GM19043 (cell line): ENCODE data around the gene COL15A1.

Experiments
- ATAC-seq: cut with Tn5 transposase; IDR thresholded peaks from one replicate; pipeline ENCODE4 v1.9.1; 2021; ENCODE audit warnings: low read depth; ENCODE audit not compliant: unreplicated experiment

Gene COL15A1

DNA sequence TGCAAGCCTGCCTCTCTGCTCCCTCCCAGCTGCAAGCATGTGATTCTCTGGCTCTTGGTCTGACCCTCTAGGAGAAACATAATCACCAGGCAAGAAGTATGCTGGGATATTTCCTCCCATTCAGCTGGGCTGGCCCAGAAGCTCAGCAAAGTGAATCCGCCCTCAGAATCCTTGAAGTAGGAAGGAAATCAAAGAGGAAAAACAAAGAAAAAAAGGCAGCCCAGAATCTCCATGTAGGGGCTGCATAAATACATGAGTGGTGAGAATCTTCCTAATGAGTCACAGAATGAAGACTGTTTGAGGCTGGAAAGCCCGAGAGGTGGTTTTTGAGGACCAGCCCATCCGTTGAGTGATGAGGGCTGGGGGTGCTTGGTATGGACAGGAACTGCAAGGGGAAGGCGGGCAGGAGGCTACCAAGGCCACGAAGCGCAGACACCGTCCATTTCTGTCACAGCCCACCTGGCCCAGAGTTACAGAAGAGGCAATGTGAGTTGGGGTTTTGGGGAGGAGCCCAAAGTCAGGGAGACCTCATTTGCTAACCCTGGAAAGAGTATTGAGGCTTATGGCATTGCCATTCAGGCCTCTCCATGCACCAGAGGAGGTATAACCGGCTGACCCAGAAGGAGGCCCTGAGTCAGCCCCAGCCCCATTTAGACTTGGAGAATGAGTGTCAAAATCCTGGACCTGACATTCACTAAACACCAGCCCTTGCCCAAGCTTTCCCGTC lies 127.8 kb downstream of the COL15A1 start:
- no peak for ATAC-seq

DNA sequence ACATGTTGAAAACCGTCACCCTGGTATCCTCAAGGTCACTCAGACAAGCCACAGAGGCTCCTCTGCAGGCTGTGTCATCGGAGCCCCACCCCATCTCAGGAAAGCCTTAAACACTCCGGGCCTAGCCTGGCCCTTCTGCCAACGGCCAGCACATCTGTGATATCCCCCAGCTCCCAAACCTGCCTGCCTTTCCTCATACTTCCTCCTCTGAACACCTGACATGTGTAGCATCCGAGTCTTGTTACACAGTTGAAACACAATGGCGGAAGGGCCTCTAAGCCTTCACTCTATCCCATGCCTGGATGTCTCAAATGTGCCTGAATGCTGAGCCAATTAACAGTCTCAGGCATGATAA lies 128.3 kb downstream of the COL15A1 start:
- no peak for ATAC-seq

DNA sequence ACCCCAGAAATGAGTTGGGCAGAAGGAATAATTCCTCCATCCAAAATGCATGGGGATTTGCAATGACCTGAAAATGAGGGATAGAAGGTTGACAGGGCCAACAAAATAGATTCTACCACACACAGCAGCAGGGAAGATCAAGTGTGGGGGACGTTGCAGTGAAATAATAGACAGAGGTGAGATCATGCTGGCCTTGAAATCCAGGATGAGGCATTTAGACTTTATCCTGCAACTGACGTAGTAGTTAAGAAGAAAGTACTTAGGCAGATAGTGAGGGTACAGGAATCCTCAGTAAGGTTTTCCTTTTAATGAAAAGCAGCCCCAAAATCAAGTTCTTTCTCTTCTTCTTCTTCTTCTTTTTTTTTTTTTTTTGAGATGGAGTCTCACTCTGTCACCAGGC lies 129.6 kb downstream of the COL15A1 start:
- ATAC-seq: no peak

DNA sequence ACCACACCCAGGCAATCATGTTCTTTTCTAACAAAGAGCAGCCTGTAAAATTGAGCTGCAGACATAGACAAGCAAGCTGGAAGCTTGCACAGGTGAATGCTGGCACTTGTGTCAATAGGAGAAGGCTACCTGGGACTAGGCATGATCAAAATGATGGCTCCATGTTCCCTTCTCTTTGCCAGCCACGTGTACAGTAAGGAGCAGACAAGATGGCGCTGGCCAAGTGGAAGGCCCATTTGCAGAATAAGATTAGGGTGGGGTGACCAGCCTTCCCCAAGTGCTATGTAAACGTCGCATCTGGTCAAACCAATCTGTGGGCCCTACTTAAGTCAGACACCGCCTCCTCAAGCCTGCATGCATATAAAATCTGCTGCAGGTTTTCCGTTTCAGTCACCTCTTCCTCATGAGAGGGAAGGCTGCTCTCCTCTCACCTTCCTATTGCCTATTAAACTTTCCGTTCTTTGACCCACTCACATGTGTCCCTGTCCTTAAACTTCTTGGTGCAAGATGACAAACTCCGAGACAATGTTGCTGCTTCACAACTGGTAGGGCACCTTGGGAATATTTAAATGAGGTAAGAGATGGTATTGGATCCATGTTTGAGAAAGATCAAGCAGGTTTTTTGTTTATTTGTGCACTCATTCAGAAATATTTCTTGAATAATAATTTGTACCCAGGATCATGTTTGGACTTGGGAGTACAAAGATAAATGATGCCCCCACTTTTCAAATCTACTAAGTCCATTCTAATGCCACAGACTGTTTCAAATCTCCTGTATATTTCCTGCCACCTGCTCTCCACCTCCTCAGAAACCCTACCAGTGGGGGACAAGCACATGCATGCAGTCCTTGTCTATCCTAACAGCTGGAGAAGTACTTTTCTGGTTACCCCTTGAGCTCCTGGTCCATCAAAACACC lies 130.5 kb downstream of the COL15A1 start:
- no peak for ATAC-seq

DNA sequence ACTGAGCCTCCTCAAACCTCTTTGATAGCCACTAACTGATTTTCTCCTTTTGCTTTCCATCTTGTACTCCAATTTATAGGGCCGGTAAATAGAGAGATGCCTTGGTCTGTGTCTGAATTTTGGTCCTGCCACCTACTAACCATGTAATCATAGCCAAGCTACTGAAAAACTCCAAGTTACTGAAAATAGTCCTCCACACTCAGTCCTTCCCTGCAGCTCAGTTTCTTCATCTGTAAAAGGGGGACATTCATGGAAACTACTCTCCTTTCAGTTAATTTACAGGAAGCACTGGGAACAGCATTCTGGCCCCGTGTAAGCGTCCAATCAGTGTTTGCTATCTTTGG lies 131.2 kb downstream of the COL15A1 start:
- no peak for ATAC-seq

DNA sequence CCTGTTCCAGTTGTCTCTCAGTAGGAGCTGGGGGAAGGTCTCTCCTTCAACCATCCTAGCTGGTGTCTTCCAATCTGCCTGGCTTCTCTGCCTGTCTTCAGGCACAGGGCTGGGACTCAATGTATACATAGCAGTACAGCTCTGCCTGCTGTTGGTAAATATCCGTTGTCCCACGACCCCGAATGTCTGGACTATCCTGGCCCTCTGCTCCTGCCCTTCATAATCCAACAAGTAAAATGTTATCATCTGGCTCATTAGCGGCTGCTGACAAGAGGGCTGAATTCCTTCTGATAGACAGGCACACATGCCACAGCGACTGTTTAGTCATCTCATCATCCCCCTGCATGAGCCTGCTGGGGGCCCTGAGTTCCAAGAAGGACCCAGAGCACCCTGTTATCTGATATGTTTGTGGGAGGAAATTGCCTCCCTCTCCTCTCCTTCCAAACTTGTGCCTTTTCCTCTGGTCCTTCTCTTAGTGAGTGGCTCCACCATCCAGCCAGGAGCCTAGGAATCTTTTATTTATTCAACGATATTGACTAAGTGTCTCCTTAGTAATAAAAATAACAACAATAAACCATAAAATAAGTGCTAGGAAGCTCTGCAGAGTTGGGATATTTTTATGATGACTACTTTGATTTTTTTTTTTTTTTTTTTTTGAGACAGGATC lies 131.7 kb downstream of the COL15A1 start:
- ATAC-seq: no peak

DNA sequence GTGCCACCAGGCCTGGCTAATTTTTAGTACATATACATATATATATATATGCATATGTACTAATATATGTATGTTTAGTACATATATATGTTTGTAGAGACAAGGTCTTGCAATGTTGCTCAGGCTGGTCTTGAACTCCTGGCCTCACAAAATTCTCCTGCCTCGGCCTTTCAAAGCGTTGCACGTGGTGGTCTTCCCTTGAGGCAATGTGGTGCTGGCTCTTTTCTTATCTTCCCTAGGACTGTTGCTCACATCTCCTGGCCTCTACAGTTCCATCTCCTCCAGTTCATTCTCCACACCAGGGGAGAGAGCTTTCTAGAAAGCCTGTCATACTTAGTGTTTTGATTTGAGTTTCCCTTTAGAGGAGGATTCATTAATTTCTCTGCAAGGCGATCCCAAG lies 132.3 kb downstream of the COL15A1 start:
- ATAC-seq: no peak

DNA sequence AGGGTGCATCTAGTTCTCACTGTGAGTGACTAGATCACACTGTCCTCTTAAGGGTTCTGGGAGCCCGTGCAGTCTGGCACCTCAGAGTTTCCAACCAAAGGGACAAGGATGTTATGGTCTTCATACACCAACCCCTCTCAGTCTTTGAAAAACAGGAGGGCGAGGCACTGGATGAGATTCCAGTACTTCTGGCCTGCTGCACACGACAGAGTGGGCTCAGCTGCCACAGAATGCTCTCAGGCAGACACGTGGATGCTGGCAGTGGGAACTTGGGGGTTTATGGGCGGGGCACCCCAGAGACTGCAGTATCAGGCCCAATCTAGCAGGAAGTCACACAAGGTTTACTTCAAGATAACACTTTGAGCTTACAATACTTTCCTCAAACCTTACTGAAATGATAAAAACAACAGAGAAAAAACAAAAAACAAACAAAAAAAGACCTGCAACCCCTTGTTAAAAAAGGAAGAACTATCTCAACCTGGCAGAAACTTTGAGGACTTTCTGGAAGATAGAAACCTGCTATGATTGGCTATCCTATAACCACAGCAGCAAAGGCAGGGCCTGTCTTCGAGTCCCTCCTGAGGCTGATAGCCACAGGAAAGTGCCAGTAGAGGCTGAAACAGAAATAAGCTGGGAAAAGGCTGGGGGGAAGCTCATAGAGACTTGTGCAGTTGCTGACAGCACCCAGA lies 132.9 kb downstream of the COL15A1 start:
- ATAC-seq: no peak

DNA sequence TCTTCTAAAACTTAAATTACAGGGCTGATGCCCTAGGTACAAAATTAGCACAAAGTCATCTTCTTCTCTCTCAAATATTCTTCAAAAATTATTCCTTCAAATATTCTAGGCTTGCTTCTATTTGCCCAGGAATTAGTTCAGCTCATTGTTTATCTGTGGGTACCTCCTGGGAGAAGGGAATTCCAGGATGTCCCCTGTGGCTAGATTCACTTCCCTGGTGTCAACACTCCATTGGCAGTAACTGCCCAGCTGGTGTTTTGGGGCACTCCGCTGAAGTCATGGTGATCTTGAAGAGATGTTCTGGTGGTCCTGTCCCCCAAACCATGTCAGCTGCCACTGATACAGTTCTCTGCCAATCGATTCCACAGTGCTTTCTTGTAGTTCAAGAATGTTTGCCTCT lies 135.0 kb downstream of the COL15A1 start:
- ATAC-seq: no peak

DNA sequence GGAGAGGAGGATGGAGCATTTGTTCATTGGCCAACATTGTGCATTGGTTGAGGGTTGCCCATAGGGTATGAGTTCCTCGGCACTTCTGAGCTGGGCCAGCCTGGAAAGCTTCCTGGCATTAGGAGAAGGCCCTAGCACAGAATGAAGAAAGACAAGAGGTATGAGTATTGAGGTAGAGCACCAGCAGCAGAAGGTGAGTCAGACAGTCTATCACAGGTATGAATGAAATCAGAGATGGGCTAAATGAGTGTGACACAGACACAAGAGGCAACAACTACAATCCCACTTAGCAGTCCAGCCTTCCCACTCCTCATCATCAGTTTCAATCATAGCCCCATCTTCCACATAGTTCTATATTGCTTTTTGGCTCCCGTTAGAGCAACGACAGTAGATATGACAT lies 135.8 kb downstream of the COL15A1 start:
- no peak for ATAC-seq

DNA sequence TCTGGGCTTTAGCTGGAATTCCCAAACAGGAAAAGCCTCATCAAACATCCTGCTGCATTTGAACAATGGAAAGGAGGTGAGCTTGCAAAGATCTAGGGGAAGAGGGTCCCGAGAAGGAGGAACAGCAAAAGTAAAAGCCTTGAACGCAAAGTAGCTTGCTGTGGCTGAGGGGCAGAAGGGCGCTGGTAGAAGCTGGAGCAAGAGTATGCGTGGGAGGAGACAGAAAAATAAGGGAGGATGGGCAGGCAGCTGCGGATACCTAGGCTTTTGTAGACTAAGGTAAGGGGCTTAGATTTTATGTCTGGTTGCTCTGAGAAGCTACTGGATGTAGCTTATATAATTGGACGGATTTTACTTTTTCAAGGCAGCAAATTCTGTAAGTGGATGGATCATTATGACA lies 139.3 kb downstream of the COL15A1 start:
- ATAC-seq: no peak

DNA sequence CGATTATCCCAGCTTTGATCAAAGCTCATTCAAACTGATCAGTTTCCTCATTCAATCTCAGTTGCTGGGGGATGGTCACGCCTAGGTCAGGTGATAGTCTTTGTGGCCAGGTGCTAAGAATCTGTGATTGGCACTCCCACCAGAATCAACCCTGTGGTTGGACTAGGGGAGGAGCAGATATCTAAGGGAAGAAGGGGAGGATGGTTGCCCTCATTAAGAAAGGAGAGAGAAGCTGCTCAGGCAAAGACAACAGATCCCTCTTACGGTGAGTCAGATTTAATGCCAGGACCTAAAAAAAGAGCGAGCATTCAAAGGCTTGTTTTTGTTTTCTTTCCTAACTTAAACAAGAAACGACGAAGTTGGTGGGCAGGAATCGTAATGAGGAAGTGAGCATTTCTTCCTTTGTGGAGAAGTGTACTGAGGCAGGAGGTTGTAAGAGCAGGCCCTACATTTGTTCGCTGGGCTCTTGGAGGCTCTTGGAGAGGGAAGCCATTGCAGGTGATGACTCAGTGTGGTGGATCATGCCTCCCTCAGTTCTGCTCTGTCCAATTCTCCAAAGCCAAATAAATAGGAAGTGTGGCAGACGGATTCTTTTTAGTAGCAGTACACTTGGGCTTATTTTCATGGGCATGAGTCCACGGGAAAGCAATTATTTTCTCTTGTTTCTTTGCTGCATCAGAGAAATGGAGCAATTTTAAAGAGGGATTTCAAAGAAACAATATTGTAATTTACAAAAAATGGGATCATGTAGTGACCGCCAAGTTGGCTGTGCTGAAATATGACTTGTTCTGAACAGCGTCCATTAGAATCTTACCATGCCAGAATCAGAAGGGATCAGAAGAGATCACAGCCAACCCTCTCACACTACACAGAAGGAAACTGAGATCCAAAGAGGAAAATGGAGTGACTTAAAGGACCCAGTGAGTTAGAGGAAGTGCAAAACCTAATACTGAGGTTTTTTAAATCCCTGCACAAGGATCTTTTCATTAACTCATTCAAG lies 142.5 kb downstream of the COL15A1 start:
- ATAC-seq: no peak

DNA sequence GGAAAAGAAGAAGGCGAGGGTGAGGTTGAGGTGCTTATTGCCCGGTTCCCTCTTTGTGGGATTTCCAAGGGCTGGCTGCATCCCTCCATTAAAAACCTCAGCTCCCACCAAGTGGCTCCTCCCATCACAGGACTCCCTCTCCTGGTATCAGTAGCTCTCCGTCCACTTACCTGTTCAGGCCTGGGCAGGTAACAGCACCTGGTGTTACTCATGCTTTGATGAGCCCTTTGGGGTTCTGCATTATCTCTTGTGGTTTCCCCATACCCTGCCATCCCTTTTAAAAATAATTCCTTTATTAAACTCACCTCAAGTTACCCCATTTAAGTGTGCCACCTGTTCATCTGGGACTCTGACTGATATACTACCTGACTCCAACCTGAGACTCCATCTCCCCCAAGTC lies 143.8 kb downstream of the COL15A1 start:
- ATAC-seq: no peak

DNA sequence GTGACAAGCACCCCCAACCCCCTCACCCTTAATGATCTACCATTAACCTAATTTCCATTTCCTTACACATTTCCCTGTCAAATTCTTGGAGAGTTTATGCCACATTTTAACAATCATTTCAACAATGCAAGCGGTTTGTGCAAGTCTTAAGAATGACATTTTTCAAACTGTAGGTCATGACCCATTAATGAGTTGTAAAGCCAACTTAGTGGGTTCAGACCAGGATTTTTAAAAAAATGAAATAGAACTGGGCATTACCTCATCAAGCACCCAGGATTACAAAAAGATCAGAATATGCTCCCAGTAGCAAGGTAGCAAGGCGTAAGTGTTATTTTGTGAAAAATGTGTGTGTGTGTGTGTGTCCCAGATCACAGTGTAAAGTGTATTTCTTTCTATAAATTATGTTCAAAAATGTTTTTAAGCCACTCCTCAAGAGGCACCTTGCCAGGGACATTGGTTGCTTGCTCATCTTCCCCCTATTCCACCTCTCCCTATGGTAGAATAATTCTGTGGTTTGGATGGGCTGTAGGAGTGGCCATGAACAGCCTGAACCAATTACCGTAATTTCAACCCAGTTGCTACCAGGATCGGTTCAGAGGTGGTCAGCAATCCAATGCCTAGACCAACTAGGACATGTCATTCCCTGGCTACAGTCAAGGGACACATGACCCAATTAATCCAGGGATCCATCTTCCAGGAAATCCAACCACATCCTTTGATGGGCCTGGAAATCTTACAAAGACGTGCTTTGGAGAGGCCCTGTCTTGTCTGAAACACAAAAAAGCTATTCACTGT lies 146.8 kb downstream of the COL15A1 start:
- no peak for ATAC-seq

DNA sequence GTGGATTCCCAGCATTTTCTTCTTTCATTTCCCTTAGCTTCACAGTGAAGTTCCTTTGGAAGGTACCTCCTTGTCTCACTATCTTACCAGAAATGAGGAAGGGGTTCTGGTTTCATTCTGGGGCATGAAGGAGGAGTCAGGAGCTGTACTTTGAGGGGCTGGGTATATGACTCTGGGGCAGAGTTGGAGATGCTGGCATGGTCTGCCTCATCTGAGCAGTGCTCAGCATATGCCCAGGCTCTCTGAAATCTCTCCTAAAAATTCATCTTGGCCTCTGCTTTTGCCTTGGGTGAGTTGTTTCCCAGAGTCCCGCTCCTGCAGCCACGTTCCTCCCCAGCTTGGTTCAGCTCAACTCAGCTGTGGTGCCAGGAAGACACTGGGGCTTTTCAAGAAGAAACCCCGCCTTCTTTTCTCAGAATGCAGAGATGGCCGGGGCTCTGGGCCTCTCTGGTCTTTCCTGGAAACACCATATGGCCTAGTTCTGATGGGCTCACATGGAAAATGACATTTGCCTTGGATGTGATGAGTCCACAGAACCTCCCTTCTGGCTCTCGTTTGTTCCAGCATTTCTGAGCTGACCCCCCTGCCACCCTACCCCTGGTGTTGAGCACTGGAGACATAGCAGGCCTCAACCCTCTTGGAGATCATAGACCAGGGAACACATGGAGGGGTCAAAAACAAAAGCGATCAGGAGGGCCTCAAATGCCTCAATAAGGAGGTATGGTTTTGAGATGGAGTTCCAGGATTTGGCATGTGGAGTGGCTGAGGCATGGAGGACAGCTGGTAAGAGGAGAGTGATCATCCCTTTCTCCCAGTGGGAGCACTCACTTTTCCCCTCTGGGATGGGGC lies 149.2 kb downstream of the COL15A1 start:
- ATAC-seq: no peak

DNA sequence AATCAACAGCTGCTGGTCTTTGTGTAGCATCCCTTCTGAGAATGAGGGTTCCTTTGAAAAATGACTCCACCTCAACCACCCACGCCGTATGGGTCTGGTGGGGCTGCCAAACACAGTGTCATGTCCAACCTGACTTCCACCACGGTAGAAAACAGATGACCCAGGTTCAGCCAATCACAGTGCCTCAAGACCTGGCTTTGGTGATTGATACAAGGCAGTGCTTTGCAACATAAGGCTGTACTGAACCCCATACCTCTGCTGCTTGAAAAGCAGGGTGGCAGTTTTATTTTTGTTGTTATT lies 149.7 kb downstream of the COL15A1 start:
- no peak for ATAC-seq

DNA sequence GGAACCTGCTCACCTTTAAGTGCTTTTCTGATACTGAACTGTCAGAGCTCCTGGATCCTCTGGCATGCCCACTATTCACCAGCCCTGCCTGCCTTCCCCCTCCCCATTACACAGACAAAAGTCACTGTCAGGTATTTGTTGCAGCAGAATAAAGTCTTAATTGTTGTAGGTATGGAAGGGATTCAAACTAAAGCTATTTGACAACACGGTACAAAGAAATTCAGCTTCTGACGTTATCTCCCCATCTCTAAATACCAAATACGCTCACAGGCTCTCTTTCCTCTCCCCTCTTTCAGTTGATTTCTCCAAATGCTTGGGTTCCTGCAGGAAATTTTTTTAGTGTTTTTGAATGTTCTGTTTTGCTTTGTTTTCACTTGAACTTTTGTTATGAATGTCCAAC lies 151.9 kb downstream of the COL15A1 start:
- no peak for ATAC-seq

DNA sequence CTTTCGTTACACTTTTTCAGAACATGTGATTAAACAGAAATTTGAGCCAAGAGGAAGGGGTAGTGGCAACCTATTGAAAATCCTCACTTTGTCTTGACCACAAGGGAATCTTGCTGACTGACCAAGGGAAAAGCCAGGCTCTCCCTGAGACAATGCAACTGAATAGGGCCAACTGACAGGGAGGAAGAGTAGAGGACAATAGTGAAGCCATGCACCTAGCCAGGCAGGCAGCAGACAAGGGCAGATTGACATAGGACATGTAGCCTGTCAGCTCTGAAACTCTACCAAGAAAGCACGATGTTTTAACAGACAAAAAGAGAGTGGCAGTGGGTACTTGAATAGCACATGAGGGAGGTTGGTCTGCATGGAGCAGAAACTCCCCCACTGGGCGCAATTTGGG lies 152.7 kb downstream of the COL15A1 start:
- no peak for ATAC-seq
